Thymus (tissue), 11 donors: ENCODE results near the gene CXCL8. TPM values are rescaled to one million over a fixed set of nuclear protein-coding genes. Genes with fewer than 3 reads are reported as not detected.
A peak's percentile ranks its signal among the peaks of the same experiment; 100 is the strongest.
"Not testable (repeated sequence)": the region's sequence is repeated elsewhere in the genome, so short reads cannot be mapped to it uniquely, and the experiment has no call there.

ENCODE experiments used
- DNase-seq, 9 donors: peaks; one replicate each; pipeline ENCODE4 v3.0.0-alpha.2; 2013; ENCODE audit warnings: low spot score in 9 of 9, low read depth in 6 of 9, missing footprints in 1 of 9
- H3K27ac ChIP-seq, 2 donors: one replicate each; pipeline ENCODE4 v1.5.1; 2013; ENCODE audit warnings: control low read depth in 1 of 2, low read depth in 1 of 2, low read length in 1 of 2, mild to moderate bottlenecking in 1 of 2, moderate library complexity in 1 of 2
- H3K27me3 ChIP-seq, 2 donors: one replicate each; pipeline ENCODE4 v1.5.1; 2013; ENCODE audit warnings: low read length in 1 of 2; ENCODE audit not compliant: control insufficient read depth in 2 of 2, insufficient read depth in 1 of 2
- H3K36me3 ChIP-seq, 2 donors: one replicate each; pipeline ENCODE4 v1.5.1; 2013; ENCODE audit warnings: low read length in 1 of 2, mild to moderate bottlenecking in 1 of 2, moderate library complexity in 1 of 2; ENCODE audit not compliant: control insufficient read depth in 2 of 2, insufficient read depth in 2 of 2
- H3K4me1 ChIP-seq, 2 donors: one replicate each; pipeline ENCODE4 v1.5.1; 2013; ENCODE audit warnings: low read length in 2 of 2; ENCODE audit not compliant: control insufficient read depth in 2 of 2, insufficient read depth in 2 of 2
- H3K4me3 ChIP-seq, 2 donors: one replicate each; pipeline ENCODE4 v1.5.1; 2013; ENCODE audit warnings: low read length in 2 of 2, control low read depth in 1 of 2, mild to moderate bottlenecking in 1 of 2
- H3K9me3 ChIP-seq, 2 donors: one replicate each; pipeline ENCODE4 v1.5.1; 2013; ENCODE audit warnings: low read length in 1 of 2, mild to moderate bottlenecking in 1 of 2; ENCODE audit not compliant: control insufficient read depth in 2 of 2, insufficient read depth in 1 of 2
- WGBS: extraction: QIAGEN DNeasy Blood & Tissue Kit; methylation state at CpG from one replicate; pipeline ENCODE4 v1.1.7; 2013; 5-methylcytosine and 5-hydroxymethylcytosine counted together
- polyA plus RNA-seq: library from polyadenylated mRNA; stranded (reverse); fragments of 200-250 nt; gene quantifications from one replicate; pipeline ENCODE4 v1.2.3, GENCODE V29; 2013
- total RNA-seq: library from RNA; stranded (reverse); fragments of 120-200 nt; gene quantifications from one replicate; pipeline ENCODE4 v1.2.4, GENCODE V29; 2013
- donor health status: healthy.

CXCL8 gene
- total and polyA plus RNA-seq, 2 donors, result 3.7 to 11.0 TPM

GRCh38 chr4:73765296-73765695 is 24.9 kb downstream of the CXCL8 start:
- 86% methylated on average over 2 of the region's 2 CpGs for WGBS
- H3K4me1 ChIP-seq, result no peaks in the 10 kb centered on the region
- H3K27ac ChIP-seq, result no peak overlapping the region
- DNase-seq, result no peak
- H3K9me3 ChIP-seq, result no peaks in the 10 kb centered on the region
- H3K36me3 ChIP-seq, result no peaks in the 10 kb centered on the region
- H3K27me3 ChIP-seq, result no peaks in the 10 kb centered on the region
- no peak overlapping the region for H3K4me3 ChIP-seq

DNA sequence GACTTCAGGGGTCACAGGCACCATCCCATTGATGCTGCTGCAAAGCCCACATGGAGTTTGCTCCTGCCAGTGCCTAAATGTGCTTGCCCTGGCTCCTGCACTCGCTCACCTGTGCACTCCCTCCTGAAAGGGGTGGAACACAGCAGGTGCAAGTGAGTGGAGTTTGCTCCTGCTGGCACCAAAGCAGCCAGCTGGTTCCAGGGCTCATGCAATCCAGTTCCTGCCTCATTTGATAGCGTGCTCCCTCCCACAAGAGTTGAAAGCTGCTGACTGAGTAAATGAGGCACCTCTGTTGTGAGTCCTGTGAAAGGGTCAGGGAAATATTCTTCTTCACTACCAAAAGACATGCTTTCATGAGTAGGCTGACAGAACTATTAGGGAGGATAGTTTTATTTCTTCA is 30.5 kb downstream of the CXCL8 start:
- Histone ChIP-seq H3K27ac (no peak overlapping the region), H3K9me3 (peaks cover 0 to 3% of the 10 kb centered on the region in 2 donors), H3K36me3 (no peaks in the 10 kb centered on the region), H3K27me3 (no peaks in the 10 kb centered on the region), H3K4me1 (peaks cover 0 to 3% of the 10 kb centered on the region in 2 donors), H3K4me3 (no peak overlapping the region)
- peak in 2 of 9 donors; percentile 1 to 26 for DNase-seq
- WGBS, result 88% methylated on average over 2 of the region's 2 CpGs

GRCh38 chr4:73772363-73772762 is 32.0 kb downstream of the CXCL8 start:
- H3K36me3 ChIP-seq, result no peaks in the 10 kb centered on the region
- no peaks in the 10 kb centered on the region for H3K27me3 ChIP-seq
- peaks cover 0 to 3% of the 10 kb centered on the region in 2 donors for H3K4me1 ChIP-seq
- 97% methylated on average over 1 of the region's 1 CpG for WGBS
- no peak overlapping the region for H3K4me3 ChIP-seq
- DNase-seq, result no peak
- peaks cover 0 to 3% of the 10 kb centered on the region in 2 donors for H3K9me3 ChIP-seq
- H3K27ac ChIP-seq, result no peak overlapping the region

DNA sequence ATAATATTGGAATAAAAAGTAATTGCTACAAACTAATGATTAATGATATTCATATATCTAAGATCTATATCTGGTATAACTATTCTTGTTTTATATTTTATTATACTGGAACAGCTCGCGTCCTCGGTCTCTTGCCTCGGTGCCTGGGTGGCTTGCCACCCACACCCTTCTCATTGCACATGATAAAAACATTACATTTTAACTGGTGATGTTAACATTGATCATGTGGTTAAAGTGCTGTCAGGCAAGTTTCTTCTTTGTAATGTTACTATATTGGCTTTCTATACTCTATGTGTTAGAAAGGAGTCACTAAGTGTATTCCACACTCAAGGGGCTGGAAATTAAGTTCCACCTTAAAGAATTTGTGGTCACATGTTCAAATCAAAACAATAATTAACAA is 34.0 kb downstream of the CXCL8 start:
- over 99% methylated on average over 4 of the region's 4 CpGs for WGBS
- H3K4me1 ChIP-seq, H3K4me3 ChIP-seq, H3K9me3 ChIP-seq, H3K27me3 ChIP-seq, H3K36me3 ChIP-seq, H3K27ac ChIP-seq, DNase-seq: not testable (repeated sequence)

GRCh38 chr4:73776321-73776729 is 36.0 kb downstream of the CXCL8 start:
- Histone ChIP-seq H3K4me1 (no peaks in the 10 kb centered on the region), H3K36me3 (no peaks in the 10 kb centered on the region), H3K27ac (no peak overlapping the region), H3K9me3 (no peaks in the 10 kb centered on the region), H3K27me3 (no peaks in the 10 kb centered on the region), H3K4me3 (no peak overlapping the region)
- WGBS, result 58% methylated on average over 2 of the region's 2 CpGs
- peak in 1 of 9 donors; percentile 17 for DNase-seq

GRCh38 chr4:73777612-73778011 is 37.2 kb downstream of the CXCL8 start:
- no peaks in the 10 kb centered on the region for H3K27me3 ChIP-seq
- H3K27ac ChIP-seq, result no peak overlapping the region
- DNase-seq, result no peak
- no peaks in the 10 kb centered on the region for H3K9me3 ChIP-seq
- H3K36me3 ChIP-seq, result no peaks in the 10 kb centered on the region
- H3K4me1 ChIP-seq, result no peaks in the 10 kb centered on the region
- 90% methylated on average over 3 of the region's 3 CpGs for WGBS
- no peak overlapping the region for H3K4me3 ChIP-seq

DNA sequence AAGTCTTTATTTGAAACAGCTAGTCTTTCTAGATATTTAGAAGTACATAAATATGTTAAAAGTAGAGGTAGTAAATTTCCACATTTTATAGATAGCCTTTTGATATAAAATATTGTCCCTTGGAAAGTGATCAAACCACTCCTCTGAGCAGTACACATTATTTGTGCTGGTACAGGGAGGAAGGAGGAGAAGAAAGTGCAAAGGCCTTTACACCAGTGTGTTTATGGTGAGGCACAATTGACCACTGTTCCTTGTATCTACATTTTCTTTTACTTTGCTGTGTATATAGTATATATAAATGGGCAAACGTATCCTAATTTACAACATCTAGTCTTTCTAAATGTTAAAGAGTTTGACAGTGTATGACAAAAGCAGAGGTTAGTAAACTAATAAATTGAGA is 39.9 kb downstream of the CXCL8 start:
- DNase-seq, result no peak
- H3K27ac ChIP-seq, result no peak overlapping the region
- 97% methylated on average over 1 of the region's 1 CpG for WGBS
- no peak overlapping the region for H3K4me3 ChIP-seq
- no peaks in the 10 kb centered on the region for H3K4me1 ChIP-seq
- H3K9me3 ChIP-seq, result no peaks in the 10 kb centered on the region
- H3K36me3 ChIP-seq, result no peaks in the 10 kb centered on the region
- H3K27me3 ChIP-seq, result no peaks in the 10 kb centered on the region

DNA sequence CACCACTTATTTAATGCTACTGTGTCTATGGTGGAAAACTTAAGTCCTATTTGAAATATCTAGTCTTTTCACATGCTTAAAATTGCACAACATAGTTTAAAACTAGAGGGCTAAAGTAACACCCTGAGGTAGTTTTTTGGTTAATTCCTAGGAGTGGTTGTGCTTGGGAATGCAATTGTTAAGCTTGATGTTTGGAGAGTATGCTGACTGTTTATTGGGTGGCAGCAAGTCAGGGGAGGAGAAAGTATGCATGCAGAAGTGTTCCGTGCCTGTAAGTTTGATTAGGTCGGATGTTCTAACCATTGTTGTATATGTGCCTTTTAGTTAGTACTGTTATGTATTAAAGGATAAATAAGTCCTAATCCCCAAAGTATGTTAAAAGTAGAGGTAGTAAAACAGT is 40.5 kb downstream of the CXCL8 start:
- Histone ChIP-seq H3K27ac (no peak overlapping the region), H3K27me3 (no peaks in the 10 kb centered on the region), H3K36me3 (no peaks in the 10 kb centered on the region), H3K4me1 (no peaks in the 10 kb centered on the region), H3K4me3 (no peak overlapping the region), H3K9me3 (no peaks in the 10 kb centered on the region)
- no peak for DNase-seq
- 100% methylated on average over 2 of the region's 2 CpGs for WGBS

- no peak overlapping the region for H3K4me3 ChIP-seq
- DNase-seq, result no peak
- H3K4me1 ChIP-seq, result no peaks in the 10 kb centered on the region
- H3K27me3 ChIP-seq, result no peaks in the 10 kb centered on the region
- no peaks in the 10 kb centered on the region for H3K9me3 ChIP-seq
- H3K36me3 ChIP-seq, result no peaks in the 10 kb centered on the region
- 93% methylated on average over 2 of the region's 2 CpGs for WGBS
- no peak overlapping the region for H3K27ac ChIP-seq
Observed at GRCh38 chr4:73788411-73788810, 48.0 kb downstream of the CXCL8 start.
